ENCODE measurements around the gene WNT7A.

The WNT7A gene

DNA sequence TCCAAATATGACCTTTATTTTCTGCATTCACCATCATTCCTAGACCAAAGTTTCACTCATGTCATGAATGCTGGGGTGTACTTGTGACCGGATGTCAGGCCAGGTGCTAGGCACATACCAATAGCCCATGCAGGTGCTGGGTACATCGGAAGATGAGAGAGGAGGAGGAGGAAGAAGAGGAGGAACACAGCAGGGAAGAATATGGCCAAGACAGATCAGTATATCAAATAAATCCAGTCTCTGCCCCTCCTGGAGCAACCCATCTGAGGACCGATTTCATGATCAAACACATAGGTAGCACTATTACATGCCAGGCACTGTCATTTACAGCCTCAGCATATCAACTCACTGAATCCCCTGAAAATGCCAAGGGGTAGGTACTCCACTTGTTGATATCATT lies 3.0 kb upstream of the WNT7A start:
- FAIRE-seq = no peak
- TF ChIP-seq POLR2A (IDR thresholded peaks at IDR 0.05; ENCODE audit: low read depth, low read length) = no peak
- TF ChIP-seq POLR2AphosphoS5 (IDR thresholded peaks at IDR 0.05; ENCODE audit: low read depth, low read length) = no peak
- TF ChIP-seq TAF1 (IDR thresholded peaks at IDR 0.05; ENCODE audit: borderline replicate concordance, low read depth, low read length) = no peak
- DNase-seq (ENCODE audit: insufficient read length) = no peak

DNA sequence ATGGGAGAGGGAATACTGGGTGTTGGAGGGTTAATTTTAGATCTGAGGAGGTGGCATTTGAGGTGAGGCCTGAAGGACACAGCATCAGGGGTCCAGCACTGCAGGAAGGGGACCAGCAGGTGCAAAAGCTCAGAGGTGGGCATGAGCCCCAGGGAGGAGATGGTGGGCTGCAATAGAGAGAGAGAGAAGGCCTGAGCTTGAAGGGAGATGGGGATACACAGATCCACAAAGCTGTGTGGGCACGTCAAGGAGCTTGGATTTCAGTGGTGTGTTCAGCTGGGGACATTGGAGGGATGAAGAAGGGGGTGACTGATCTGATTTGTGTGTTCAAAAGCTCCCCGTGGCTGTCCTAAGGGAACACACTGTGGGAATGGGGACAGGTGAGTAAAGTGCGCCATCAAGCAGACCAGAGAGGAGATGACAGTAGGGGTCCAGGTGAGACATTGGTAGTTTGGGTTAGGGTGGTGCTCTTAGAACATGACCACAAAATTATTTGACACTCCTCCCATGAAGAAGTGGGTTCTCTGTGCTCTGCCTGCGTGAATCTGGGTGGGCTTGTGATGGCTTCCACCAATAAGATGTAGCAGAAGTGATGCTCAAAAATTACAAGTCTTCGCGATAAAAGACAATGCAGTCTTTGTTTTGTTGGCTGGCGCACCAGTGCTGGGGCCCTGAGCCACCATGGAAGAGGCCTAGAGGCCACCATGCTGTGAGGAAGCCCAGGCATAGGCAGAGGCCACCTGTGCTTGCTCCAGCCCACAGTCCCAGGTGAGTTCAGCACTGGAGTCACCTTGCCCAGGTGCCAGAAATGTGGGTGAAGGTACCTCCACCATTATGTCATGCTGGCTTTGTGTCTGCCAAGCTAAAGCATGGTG lies 1.9 kb upstream of the WNT7A start:
- DNase-seq (ENCODE audit: insufficient read length) (no peak), FAIRE-seq (no peak)
- TF ChIP-seq POLR2A (IDR thresholded peaks at IDR 0.05; ENCODE audit: low read depth, low read length) (no peak), POLR2AphosphoS5 (IDR thresholded peaks at IDR 0.05; ENCODE audit: low read depth, low read length) (no peak), TAF1 (IDR thresholded peaks at IDR 0.05; ENCODE audit: borderline replicate concordance, low read depth, low read length) (no peak)

DNA sequence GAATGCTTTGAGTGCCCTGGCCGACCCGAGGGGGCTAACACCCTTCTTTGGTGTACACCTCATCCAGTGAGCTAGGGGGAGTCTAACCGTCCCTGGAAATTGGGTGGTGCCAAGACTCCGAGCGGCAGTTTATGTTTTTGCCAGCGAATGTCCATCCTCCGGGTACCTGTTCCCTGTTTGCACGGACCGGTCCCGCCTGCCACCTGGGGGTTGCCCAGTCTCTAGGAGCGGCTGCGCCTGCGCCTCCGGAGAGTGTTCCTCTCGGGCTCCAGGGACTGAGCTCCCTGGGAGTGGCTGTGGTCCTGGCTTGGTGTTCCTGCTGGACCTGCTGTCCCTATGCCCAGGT lies 913 bp upstream of the WNT7A start:
- no peak for TF ChIP-seq TAF1 (IDR thresholded peaks at IDR 0.05; ENCODE audit: borderline replicate concordance, low read depth, low read length)
- no peak for TF ChIP-seq POLR2AphosphoS5 (IDR thresholded peaks at IDR 0.05; ENCODE audit: low read depth, low read length)
- TF ChIP-seq POLR2A (IDR thresholded peaks at IDR 0.05; ENCODE audit: low read depth, low read length) = no peak
- FAIRE-seq (no peak), DNase-seq (ENCODE audit: insufficient read length) (no peak)

DNA sequence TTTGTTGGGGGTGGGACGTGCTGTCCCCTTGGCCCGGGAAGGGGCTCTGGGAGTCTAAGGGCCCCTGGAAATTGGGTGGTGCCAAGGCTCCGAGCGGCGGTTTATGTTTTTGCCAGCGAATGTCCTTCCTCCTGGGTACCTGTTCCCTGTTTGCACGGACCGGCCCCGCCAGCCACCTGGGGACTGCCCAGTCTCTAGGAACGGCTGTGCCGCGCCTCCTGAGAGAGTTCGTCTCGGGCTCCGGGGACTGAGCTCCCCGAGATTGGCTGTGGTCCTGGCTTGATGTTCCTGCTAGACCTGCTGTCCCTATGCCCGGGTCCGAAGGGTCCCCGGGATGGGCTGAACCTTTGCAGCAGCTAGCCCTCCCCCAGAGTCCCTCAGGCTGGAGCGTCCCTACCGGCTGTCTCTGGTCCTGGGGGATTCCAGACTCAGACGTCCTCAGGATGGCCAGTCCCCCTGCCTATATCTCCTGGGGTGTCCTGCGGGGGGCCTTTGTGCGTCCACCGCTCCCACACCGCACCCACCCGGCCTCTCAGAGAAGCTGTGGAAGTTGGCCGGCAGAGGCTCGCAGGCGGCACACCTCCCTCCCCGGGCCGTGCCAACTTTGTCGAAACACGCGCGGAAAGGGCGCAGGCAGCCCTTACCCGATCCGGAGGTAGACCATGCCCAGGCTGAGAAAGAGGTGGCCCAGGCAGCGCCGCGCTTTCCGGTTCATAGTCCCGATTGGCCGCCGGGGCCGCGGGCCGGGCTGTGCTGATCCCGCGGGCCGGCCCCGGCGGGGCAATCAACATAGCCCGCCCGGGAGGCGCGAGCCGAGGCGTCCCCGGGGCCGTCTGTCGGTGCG lies 547 bp downstream of the WNT7A start:
- DNase-seq (ENCODE audit: insufficient read length) (no peak), FAIRE-seq (no peak)
- TF ChIP-seq POLR2AphosphoS5 (IDR thresholded peaks at IDR 0.05; ENCODE audit: low read depth, low read length) = no peak
- TF ChIP-seq TAF1 (IDR thresholded peaks at IDR 0.05; ENCODE audit: borderline replicate concordance, low read depth, low read length) = no peak
- no peak for TF ChIP-seq POLR2A (IDR thresholded peaks at IDR 0.05; ENCODE audit: low read depth, low read length)

DNA sequence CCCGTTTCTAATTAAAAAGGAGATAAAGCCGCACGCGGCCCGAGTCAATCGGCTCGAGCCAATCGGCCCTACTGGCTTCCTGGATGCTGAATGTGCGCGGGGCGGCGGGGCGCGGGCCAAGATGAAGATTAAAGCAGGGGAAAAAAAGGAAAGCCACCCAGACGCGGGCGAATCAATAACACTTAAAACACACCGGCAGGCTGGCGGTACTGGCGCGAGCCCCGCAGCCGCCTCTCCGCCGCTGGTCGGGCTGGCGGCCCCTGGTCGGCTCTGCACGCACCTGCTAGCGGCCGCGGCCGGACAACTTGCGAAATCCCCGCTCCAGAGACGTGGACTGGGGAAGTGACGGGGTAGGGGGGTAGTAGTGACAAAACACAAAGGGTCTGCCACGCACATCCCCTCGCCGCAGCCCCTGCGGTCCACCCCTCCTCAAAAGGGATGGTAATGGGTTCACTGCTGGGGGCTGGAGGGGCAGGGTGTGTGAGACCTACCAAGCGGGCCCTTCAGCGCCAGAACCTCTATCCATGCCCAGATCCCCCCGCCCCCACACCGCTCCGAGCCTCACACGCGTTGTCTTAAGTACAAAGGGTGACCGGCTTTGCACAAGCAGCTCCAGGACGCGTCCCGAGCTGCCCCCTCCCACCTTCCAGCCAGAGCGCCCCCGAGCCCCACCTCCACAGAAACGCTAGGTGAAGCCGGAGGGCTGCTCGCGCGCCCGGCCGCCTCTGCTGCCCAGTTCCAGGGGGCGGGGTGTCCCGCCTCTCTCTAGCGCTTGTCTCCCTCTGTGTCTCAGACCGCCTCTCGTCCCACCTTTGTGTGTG lies 1.4 kb downstream of the WNT7A start:
- DNase-seq (ENCODE audit: insufficient read length) = no peak
- TF ChIP-seq POLR2AphosphoS5 (IDR thresholded peaks at IDR 0.05; ENCODE audit: low read depth, low read length) (no peak), POLR2A (IDR thresholded peaks at IDR 0.05; ENCODE audit: low read depth, low read length) (no peak), TAF1 (IDR thresholded peaks at IDR 0.05; ENCODE audit: borderline replicate concordance, low read depth, low read length) (no peak)
- FAIRE-seq = no peak

DNA sequence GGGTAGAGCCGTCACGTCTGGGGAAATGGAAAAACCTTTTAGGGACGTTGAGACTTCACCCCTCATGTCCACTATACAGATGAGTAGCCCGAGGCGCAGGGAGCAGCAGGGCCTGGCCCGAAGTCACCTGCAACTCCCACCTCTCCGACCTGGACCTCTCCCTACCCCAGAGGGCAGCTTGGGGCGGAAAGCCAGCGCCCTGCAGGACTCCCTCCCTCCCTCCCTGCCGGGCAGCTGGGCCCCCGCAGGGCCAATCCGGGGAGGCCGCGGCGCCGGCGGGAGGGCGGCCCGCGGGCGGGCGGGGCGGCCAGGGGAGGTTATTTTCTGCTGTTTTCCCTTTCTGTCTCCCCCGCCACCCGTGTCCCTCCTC lies 2.0 kb downstream of the WNT7A start:
- FAIRE-seq (no peak), DNase-seq (ENCODE audit: insufficient read length) (no peak)
- TF ChIP-seq POLR2A (IDR thresholded peaks at IDR 0.05; ENCODE audit: low read depth, low read length) = no peak
- no peak for TF ChIP-seq POLR2AphosphoS5 (IDR thresholded peaks at IDR 0.05; ENCODE audit: low read depth, low read length)
- TF ChIP-seq TAF1 (IDR thresholded peaks at IDR 0.05; ENCODE audit: borderline replicate concordance, low read depth, low read length) = no peak

DNA sequence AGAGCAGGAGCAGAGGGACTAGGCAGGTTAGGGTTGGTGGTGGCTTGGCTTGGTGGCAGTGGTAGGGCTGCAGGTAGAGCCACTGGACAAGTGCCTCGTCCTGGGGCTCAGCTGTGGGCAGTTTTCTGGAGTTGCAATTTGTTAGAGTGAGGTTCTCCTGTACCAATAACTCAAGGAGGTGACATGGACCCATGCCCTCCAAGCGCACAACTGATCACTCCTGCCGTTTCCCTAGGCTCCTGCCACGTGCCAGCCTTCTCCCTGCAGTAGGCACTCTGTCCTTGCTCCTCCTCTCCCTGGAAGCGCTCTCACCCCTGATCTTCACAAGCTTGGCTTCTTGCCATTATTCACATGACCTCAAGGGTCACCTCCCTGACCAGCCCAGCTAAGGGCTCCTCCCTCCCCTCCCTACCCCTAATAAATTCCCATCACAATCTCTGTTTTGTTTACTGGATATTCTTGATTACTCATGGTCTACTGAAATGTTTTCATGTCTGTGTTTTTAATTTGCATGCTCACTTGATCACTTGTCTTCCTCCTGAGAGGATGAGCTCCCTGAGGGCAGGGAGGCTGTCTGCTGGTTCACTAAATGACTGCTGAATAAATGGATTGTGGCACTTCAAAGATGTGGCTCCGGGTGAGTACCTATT lies 3.3 kb downstream of the WNT7A start:
- FAIRE-seq (no peak), DNase-seq (ENCODE audit: insufficient read length) (no peak)
- TF ChIP-seq POLR2AphosphoS5 (IDR thresholded peaks at IDR 0.05; ENCODE audit: low read depth, low read length) (no peak), POLR2A (IDR thresholded peaks at IDR 0.05; ENCODE audit: low read depth, low read length) (no peak), TAF1 (IDR thresholded peaks at IDR 0.05; ENCODE audit: borderline replicate concordance, low read depth, low read length) (no peak)

DNA sequence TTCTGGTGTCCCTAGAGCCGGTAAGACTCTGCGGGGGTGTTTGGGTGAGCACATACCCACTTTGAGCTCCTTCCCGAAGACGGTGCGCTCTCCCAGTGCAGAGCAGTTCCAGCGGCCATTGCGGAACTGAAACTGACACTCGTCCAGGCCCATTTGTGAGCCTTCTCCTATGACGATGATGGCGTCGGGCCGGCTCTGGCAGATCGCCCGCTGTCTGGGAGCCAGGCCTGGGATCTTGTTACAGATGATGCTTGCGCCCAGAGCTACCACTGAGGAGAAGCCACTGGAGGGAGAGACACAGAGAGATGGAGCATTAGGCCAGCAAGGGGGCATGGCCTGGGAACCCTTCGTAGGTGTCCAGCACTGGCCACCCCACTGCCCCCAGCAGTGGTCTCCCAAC lies 5.0 kb downstream of the WNT7A start:
- DNase-seq (ENCODE audit: insufficient read length) (no peak), FAIRE-seq (no peak)
- TF ChIP-seq POLR2A (IDR thresholded peaks at IDR 0.05; ENCODE audit: low read depth, low read length) (no peak), POLR2AphosphoS5 (IDR thresholded peaks at IDR 0.05; ENCODE audit: low read depth, low read length) (no peak), TAF1 (IDR thresholded peaks at IDR 0.05; ENCODE audit: borderline replicate concordance, low read depth, low read length) (no peak)

DNA sequence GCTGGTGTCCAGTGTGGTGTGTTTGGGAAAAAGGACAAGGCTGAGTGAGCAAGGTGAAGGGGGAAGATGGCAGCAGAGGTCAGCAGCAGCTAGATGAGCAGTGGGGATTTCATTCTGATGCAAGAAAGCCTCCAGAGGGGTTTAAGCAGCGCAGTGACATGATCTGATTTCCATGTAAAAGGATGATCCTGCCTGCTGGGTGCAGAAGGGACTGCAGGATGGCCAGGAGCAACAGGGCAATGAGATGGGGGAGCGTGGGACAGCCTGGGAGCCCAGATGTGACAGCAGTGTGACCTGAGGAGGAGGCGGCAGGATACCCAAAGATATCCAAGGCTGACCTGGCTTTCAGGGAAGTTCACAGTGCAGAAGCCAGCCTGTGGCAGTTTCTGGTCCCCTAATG lies 6.1 kb downstream of the WNT7A start:
- TF ChIP-seq TAF1 (IDR thresholded peaks at IDR 0.05; ENCODE audit: borderline replicate concordance, low read depth, low read length) (no peak), POLR2AphosphoS5 (IDR thresholded peaks at IDR 0.05; ENCODE audit: low read depth, low read length) (no peak), POLR2A (IDR thresholded peaks at IDR 0.05; ENCODE audit: low read depth, low read length) (no peak)
- DNase-seq (ENCODE audit: insufficient read length) (no peak), FAIRE-seq (no peak)

DNA sequence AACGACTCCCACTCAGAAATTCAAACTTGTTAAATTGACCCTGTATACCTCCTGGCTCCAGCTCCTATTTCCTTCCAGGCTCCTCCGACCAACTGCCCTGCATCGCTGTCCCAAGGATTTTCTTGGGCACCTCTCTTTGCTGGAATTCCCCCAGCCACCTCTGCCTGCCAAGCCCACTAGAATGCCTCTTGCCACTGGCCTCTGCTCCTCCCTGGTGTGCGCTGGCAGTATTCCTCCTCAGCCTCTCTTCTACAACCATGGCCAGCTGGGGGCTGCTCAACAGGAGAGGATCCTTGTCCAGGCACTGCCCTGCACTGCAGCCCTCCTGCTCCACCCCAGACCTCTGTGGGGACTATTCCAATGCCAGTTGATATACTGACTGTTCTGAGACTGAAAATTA lies 7.4 kb downstream of the WNT7A start:
- DNase-seq (ENCODE audit: insufficient read length) (no peak), FAIRE-seq (no peak)
- TF ChIP-seq TAF1 (IDR thresholded peaks at IDR 0.05; ENCODE audit: borderline replicate concordance, low read depth, low read length) (no peak), POLR2AphosphoS5 (IDR thresholded peaks at IDR 0.05; ENCODE audit: low read depth, low read length) (no peak), POLR2A (IDR thresholded peaks at IDR 0.05; ENCODE audit: low read depth, low read length) (no peak)

DNA sequence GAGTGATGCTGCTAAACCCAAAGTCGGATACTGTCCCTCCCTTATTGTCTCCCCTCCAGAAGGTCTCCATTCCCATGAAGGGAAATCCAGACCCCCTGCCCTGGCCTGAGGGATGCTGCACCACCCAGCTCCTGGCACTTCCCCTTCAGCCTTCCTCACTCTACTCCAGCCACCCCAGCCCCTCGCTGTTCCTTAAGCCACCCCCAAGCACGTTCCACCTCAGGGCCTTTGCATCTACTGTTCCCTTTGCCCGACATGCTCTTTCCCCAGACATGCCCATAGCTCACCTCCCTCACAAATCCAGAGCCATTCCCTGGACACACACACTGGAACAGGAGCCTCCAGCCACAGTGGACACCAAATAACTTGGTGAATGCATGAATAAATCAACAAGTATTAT lies 8.1 kb downstream of the WNT7A start:
- FAIRE-seq (no peak), DNase-seq (ENCODE audit: insufficient read length) (no peak)
- TF ChIP-seq TAF1 (IDR thresholded peaks at IDR 0.05; ENCODE audit: borderline replicate concordance, low read depth, low read length) (no peak), POLR2AphosphoS5 (IDR thresholded peaks at IDR 0.05; ENCODE audit: low read depth, low read length) (no peak), POLR2A (IDR thresholded peaks at IDR 0.05; ENCODE audit: low read depth, low read length) (no peak)

Measured in GM12892 (cell line).